GM18909 (cell line): Measurements from ENCODE around the gene TCP10L.
"Not testable (repeated sequence)": the region's sequence is repeated elsewhere in the genome, so short reads cannot be mapped to it uniquely, and the experiment has no call there.

Experiments
- ATAC-seq: cut with Tn5 transposase; IDR thresholded peaks from one replicate; pipeline ENCODE4 v1.9.1; 2021; ENCODE audit warnings: mild to moderate bottlenecking; ENCODE audit not compliant: unreplicated experiment, poor library complexity

TCP10L gene

DNA sequence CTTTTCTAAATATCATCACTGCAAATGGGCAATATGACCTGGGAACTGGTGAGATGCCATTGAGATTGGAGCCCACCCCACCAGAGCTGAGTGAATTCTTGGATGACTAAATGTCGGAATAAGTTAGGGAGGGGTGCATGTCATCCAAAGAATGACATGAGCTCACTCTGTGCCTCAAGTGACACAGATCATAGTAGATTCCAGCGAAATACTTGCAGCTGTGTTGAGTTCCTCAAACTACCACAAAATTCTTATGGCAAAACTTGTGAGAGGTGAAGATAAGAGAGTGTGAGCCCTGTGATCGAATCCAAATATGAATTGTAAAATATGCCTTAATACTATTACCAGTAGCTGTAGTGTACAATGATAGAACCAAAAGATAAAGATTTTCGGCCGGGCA is 2.3 kb upstream of the TCP10L start:
- ATAC-seq, result no peak

GRCh38 chr21:32587120-32587519 is 1.8 kb upstream of the TCP10L start:
- no peak for ATAC-seq

GRCh38 chr21:32585970-32586369 is 647 bp upstream of the TCP10L start:
- no peak for ATAC-seq

GRCh38 chr21:32584472-32584871 is 851 bp downstream of the TCP10L start:
- ATAC-seq, result no peak

GRCh38 chr21:32581732-32582131 is 3.6 kb downstream of the TCP10L start:
- no peak for ATAC-seq

DNA sequence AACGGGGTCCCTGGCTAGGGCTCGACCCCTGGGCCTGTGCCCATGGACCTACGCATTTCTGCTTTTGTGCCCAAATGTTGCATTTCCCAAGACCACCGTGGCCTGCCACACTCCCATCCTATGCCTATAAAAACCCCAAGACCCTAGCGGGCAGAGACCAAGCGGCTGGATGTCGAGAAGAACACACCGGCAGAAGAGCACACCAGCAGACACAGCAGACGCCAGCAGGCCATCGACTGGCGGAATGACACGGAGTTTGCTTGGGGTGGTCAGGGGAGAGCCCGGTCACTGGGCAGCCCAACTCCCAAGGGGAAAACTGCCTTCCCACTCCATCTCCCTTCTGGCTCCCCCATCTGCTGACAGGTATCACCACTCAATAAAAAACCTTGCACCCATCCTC is 4.4 kb downstream of the TCP10L start:
- ATAC-seq, result no peak

DNA sequence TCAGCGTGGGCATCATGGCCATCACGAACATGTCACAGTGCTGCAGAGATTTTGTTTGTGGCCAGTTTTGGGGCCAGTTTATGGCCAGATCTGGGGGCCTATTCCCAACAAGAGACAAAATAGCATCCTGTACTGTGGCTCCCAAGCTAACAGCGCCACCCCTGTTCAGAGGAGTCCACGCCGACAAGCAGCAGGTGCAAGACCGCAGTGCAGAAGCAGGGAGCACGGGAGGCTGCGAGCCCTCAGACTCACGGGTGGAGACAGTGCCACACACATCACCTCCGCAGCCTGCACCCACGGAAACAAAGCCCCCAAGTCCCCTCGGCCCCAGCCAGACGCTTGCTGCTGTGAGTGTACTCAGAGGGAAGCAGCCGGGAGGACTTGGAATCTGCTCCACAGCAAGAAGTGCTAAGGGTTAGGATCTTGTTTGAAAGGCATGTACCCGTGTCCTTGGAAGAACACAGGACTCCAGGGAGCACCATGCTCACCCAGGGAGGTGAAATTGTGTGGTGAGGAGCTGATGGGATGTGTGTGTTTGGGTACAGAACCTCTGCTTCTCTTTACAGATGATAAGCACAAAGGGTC is 7.1 kb downstream of the TCP10L start:
- ATAC-seq, result no peak

DNA sequence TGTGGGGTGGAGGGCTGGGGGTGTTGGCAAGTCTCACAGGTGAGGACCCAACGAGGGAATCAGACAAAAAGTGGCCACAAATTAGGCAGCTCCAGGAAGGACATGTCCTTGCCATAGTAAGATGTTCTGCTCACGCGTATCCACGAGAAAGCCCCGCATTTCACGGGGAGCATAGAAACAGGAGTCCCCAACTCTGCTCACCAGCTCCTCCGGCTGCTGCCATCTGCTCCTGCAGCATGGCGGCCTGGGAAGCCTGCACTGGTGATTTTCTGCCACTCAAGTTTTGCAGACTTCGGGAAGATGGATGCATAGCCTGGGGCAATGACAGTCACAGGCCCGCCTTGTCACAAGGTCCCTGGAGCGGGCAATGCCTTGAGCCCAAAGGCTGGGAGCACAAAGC is 9.3 kb downstream of the TCP10L start:
- ATAC-seq, result no peak

- ATAC-seq, result no peak
Observed at GRCh38 chr21:32574946-32575925, 10.1 kb downstream of the TCP10L start.

DNA sequence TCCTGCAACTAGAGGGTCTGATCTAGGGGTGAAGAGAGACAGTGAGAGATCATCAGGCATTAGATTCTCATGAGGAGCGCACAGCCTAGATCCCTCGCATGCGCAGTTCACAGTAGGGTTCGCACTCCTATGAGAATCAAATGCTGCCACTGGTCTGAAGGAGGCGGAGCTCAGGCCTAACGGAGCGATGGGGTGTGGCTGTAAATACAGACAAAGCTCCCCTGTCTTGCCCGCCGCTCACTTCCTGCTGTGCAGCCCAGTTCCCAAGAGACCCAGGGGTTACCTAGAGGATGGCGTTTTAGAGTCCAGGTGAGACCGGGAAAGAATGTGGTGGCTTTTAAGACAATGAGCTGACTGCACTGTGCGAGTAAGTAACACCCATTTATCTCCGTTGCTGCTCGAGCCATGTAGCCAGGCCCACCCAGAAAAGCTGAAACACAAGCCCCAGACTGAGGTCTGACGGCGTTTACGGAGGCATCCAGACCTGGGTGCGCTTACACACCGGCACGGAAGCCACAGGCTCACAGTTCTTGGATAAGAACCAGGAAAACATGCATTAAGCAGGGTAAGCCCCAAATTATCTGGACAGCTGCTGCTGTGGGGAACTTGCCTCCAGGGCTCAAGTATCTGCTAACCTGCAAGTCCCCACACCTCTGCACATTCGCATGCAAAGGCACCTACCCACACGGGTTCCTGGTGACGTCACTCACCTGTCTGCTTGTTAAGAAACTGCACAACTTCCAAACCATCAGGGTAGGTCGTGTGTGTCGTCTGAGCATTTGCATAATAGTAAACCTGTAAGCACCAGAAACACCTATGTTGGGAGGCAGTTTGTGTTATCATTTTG is 12.5 kb downstream of the TCP10L start:
- no peak for ATAC-seq

DNA sequence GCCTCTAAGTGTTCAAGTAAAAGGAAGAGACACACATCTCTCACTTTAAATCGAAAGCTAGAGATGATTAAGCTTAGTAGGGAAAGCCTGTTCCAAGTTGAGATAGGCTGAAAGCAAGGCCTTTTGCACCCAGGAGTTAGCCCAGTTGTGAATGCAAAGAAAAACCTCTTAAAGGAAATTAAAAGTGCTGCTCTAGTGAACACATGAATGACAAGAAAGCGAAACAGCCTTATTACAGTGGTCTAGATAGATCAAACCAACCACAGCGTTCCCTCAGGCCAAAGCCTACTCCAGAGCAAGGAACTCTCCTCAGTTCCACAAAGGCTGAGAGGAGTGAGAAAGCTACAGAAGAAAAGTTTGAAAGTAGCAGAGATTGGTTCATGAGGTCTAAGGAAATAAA is 14.9 kb downstream of the TCP10L start:
- no peak for ATAC-seq

DNA sequence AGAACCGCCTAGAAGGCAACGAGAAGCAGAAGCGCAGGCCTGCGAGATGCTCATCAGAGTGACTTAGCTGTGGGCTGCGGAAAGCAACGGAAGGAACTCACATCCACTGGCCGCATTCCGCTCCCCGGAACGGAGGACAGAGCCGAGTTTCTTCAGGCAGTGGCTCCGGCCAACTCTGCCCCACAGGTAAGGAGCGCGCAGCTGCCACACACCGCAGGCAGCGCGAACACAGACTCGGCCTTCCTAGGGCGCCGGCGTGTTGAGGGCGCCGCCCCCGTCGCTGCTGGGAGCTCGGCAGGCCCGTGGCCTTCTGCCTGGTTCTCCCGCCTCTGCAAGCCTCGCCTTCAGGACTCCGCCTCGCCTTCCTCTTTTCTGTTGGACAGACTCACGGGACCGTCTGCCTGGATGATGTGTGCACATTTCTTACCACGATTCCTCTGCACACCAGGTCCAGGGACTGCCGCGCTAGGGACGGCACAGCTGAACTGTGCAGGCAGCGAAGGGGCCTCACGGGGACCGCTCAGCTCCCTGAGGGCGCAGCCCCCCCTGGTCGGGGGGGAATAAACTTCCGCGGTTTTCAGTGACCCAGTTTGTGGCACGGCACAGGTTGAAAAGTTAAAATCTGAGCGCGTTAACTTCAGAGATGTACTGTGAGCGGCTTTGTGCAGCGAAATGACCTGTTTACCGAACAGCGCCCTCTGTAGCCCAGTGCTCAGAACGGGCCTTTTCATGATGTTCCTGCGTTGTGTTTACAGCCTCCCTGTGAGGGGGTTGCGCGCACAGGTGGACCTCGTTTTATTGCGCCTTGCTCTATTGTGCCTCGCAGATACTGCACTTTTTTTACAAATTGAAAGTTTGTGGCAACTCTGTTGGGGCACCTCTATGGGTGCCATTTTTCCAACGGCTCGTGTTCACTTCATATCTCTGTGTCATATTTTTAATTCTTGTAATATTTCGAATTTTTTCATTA is 15.8 kb downstream of the TCP10L start:
- ATAC-seq, result peak; percentile 91

DNA sequence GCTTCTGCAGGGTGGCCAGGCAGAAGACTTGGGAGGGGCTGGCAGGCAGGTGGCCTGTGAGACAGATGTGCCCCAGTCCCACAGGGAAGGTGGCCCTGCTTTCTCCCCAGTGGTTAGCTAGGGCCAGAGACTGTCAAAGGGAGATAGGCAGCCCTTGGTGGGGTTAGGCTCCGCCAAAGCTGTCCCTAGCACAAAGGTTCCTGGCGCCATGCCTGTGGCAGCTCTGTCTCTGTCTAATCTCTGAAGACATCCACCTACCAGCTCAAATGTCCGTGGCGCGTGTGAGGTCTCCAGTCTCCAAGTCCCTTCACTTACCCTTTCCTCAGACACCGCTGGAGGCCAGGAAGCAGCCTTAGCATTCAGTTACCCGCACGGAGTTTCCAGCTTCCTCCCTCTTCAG is 17.7 kb downstream of the TCP10L start:
- ATAC-seq, result no peak

DNA sequence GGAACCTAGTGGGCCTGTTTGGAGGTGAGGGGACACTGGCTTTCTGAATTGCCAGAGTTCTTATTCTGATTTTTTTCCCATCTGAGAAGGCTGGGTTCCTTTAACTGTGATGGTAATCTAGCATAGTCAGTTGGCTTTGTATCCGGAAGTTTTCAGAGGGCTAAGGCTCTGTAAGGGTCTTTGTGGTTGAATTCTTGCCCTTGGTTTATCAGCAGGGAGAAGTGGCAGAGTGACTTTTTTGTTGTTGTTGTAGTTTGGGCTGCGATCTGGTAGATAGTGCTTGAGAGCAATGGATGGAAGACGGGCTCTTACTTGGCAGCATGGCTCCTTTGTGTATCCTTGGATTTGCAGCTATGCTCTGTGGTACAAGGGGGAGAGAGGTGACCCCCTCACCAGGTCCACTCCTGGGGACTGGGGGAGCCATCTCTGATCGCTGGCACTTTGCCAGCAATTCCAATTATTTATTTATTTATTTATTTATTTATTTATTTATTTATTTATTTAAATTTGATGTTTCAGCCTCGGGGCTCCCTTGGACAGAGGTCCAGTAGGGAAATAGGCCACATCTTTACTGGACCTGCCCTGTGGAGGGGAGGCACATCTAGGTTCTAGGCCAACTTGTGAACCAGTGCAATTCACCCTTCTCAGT is 18.5 kb downstream of the TCP10L start:
- no peak for ATAC-seq

GRCh38 chr21:32565856-32566465 is 19.4 kb downstream of the TCP10L start:
- ATAC-seq, result no peak

- ATAC-seq, result no peak
Observed at GRCh38 chr21:32562915-32563314, 22.4 kb downstream of the TCP10L start.

DNA sequence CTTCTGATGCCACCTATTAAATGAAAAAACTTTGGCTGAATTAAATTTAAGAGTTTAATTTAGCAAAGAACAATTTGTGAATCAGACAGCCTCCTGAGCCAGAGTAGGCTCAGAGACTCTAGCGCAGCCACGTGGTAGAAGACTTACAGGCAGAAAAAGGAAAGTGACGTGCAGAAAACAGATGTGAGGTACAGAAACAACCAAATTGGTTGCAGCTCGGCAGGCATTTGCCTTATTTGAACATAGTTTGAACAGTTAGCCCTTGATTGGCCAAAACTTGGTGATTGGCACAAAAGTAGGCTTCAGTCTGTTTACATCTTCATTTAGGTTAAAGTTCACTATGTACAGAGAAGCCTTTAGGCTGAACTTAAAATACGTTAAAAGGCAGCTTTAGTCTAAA is 22.9 kb downstream of the TCP10L start:
- no peak for ATAC-seq

DNA sequence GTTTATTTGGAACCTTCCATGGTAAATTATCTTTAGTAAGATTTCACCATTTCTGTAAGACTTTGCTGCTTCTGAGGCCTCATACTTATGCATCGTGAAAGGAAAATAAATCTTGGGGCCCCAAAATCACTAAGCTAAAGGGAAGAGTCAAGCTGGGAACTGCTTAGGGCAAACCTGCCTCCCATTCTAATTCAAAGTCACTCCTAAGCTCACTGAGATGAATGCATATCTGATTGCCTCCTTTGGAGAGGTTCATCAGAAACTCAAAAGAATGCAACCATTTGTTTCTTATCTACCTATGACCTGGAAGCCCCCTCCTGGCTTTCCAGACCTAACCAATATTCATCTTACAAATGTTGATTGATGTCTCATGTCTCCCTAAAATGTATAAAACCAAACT is 23.8 kb downstream of the TCP10L start:
- not testable (repeated sequence) for ATAC-seq

DNA sequence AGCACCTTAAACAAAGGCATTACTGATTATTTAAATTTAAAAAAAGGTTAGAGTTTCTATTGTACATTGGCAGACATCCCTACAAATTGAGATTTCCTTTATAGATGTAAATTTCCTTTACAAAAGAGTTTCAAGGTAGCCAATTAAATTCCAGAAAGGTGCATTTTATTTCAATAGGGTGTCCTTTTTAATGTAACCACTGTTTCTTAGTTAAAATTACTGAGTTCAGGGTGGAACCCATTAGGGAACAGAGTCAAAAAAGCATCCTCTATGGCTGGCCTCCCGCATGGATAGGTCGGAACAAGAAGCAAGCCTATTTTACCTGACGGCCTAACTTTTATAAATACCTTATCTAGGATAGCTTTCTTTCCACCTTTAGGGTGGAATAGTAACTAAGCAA is 24.4 kb downstream of the TCP10L start:
- no peak for ATAC-seq
